Femur (tissue), 1 donor: ENCODE measurements around the gene PLEKHA8.
"Not testable (repeated sequence)": the region's sequence is repeated elsewhere in the genome, so short reads cannot be mapped to it uniquely, and the experiment has no call there.

Experiments used
- DNase-seq: peaks from one replicate; pipeline ENCODE4 v3.0.0-alpha.2; 2017

The PLEKHA8 gene

DNA sequence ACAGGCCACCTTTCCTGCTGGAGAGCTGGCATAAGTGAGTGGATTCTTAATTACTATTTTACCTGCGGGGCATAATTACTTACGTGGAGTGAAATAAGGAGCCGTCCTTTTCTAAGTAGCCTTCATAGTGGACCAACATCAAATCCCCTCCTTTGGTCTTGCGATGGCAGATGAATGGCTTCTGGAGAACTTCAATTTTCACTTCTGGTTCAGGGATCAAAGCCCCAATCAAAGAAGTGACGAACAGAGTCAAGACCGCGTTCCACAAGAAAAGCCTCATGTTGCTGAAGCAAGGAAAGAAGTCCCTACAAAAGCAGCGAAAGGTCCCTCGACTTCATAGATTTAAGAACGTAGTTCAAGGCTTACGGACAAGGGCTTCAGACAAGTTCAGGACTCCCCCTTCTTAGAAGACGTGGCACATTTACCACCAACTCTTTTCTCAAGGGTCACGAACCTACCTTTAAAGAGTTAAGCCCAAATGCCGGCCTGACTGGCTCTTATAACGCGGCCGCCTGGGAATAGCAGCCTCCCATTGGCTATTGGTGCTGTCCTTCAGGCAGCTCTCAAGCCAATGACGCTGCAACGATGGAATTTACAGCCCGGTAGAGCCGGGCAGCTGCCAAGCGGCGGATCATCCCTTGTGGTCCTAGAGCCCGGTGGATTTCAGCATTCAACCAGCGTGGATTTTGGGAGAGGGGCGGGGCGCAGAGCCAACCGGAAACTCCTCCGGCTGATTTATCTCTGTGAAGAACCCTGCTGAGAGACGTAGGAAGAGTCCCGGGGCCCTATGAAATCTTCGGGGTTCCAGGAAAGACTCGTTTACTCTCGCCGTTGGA lies 1.8 kb upstream of the PLEKHA8 start, which contains the start of gene FKBP14:
FKBP14 (minus strand) TSS at position 474 of the 836 bp plus-strand sequence; CDS start at position 280, 194 bp downstream.
- peak; percentile 99 for DNase-seq

DNA sequence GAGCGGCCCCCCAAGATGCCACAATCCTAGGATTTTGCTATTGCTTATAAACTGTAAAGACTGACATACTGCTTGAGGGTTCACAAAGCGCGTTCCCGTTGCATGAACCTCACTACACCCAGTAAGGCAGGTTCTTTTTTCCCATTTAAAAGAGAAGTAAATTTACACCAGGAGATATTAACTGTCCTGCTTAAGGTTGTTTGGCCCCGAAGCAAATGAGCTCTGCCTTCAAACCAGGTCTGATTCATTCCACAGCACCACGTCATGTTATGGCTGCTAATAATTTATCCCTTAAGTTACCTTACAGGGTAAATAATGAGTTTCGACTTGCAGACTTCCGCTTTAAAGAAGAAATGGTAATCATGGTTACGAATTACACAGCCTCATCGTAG lies 1.2 kb upstream of the PLEKHA8 start:
- no peak for DNase-seq

DNA sequence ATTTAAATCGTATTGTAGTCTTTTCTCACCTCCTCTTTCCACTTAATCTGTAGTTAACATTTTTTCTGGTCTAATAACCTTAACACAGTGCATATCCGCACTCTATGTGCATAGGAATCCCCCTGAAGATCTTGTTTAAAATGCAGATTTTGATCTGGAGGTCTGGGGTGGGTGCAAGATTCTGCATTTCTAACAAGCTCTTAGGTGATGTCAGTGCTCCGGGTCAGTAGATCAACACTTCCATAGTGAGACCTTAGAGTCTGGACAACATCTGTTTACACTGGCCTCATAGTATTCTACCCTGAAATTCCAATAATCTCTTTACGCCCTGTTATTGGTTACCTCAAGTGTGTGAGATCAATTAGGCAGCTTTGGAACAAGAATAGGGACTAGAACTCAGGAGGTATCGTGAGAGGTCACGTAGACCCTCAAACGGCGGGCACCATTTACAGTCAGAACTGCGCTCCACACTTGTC lies 434 bp upstream of the PLEKHA8 start:
- no peak for DNase-seq

DNA sequence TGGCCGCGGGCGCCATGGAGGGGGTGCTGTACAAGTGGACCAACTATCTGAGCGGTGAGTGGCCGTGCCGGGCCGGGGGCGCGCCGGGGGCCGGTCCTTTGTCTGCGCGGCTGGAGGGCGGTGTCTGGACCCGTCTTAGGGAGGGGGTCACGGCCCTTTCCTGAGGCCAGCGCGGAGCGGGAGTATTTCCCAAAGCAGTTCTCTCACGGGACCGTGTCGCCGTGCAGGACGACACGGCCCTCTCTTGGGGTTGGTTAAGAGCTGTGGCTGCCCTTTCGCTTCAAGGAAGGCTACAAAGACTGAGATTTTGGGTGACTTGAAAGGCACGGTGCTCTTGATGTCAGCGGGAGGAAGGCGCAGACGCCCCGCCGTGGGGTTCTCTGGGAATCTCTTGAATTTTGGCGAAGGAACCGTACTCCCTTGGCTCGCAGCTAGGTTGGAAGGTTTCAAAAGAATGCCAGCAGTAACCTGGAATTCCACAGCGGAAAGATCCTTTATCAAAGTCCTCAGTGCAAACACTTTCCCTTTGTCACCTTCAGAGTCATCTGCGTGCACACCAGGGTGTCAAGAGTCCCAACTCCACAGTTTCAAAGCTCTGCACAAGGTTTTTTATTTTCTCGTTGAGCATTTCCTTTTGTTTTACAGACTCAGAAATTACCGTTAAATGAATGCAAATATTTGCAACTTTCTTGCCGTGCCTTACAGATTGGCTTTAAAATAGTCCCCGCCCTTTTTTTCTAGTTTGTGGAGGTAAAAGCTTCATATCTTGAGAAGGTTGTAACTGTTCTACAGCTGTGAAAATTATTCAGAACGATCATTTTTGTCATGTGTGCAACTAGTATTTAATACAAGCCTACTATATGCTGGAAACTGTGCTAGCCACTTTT lies 780 bp downstream of the PLEKHA8 start:
- peak; percentile 54 for DNase-seq

DNA sequence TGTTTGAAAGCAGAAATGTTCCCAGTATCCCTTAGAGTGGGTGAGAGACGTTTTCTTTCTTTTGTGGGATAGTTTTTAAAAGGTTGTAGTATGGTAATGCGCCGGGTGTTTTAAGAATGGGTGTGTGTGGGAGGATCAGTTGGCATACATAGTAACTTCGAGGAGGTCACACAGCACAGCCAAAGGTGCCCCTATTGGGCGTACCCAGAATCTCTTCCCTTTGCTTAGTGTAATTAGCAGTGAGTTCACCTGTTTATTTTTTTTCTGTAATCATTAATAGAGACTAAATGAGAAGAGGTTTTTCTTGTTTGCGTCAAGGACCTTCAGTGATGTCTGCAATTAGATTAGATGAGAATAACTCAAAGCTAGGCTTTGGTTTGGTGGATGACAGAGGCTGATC lies 1.5 kb downstream of the PLEKHA8 start:
- no peak for DNase-seq

DNA sequence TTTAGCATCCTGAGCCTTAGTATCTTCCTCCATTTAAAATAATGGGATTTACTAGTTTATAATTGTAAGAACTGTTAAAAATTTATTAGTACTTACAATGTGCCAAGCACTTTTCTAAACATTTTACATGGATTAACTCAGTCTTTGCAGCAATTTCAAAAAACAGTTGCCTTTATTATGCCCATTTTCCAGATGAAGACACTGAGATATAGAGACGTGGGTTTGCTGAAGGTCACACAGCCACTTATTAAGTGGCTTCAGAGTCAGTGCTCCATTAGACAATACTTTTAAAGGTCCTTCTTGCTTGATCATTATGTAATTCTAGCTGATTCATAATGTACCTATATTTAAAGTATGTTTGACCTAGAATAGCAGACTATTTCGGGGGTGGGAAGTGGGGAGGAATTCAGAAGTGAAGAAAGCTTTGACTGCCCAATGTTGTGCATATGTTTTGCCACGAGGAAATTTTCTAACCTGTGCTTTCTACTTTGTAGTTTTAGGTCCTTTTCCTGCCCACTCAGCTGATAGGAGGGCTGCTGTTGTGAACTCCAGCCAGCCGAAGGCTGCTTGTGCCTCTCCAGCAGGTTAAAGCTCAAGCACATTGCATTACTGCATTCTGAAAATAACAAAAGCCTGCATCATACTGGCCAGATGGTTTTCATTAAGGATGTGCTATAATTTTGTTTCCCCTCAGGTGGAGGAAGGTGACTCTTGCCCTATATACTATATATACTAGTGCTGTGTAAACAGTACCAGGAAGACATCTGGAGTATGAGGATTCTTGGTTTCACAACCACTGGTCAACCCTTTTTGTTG lies 4.3 kb downstream of the PLEKHA8 start:
- no peak for DNase-seq

DNA sequence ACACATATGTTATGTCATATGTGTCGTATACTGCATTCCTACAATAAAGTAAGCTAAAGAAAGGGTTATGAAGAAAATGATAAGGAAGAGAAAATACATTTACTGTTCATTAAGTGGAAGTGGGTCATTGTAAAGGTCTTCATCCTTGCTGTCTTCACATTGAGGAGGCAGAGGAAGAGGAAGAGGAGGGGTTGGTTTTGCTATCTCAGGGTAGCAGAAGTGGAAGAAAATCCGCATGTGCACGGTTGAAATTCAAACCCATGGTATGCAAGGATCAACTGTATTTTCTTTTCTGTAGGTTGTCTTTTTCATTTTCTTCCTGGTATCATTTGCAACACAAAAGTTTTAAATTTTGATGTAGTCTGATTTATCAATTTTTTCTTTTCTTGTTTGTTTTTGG lies 6.3 kb downstream of the PLEKHA8 start:
- no peak for DNase-seq

DNA sequence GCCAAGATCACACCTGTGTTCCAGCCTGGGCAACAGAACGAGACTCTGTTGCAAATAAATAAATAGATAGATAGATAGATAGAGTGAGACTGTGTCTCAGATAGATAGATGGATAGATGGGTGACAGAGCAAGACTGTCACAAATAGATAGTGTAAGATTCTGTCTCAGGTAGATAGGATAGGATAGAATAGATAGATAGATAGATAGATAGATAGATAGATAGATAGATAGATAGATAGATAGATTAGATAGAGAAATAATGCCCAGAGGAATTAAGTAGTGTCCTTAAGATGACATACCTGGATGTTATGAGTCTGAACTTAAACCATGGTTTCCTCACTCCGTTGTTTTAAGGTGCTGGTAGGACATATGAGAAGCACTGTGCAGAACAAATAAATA lies 8.0 kb downstream of the PLEKHA8 start:
- no peak for DNase-seq

DNA sequence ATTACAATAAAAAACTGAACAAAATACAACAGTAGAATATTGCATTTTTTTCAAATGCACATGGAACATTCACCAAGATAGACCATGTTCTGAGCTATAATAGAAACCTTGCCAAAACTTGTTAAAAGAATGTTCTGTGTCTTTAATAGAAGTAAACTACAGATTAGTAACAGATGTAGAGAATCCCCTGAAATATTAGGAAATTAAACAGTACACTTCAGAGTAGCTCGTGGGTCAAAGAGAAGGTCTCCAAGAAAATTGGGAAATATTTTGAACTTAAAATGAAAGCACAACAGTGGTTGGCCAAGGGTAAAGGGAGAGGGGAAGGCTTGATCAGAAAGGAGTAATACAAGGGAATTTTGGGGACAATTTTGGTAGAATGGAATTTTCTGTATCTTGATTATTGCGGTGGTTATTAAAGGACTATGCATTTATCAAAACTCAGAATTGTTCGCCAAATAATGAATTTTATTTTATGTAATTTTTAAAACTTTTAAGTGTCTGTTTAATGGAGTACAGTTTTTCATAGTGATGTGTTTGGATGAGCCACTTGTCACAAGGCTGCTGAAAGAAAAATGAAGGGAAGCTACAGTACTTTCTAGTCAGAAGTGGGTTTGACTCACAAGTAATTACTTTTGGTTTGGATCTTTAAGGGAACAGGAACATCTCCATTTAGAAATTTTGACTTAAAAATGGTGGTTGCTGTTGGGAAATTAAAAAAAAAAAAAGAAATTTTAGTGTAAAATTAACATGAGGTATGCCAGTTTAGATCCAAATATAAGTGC lies 10.2 kb downstream of the PLEKHA8 start:
- DNase-seq: no peak

DNA sequence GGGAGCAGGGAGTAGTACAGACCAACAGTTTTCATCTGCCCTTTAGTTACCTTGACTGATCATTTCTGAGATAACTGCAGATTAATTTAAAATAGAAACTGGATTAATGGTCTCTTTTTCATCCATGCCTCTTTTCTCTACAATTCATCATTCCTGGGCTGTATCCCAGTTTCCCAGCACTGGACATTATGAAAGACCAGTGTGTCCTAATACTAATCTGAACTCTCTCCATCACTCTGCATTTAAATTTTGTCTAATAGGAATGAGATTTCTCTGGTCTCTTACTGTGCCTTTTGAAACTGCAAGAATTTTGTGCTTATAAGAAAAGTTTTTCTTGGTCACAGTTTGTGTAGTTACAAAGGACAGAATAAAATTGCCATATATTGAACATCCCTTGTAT lies 12.7 kb downstream of the PLEKHA8 start:
- no peak for DNase-seq

DNA sequence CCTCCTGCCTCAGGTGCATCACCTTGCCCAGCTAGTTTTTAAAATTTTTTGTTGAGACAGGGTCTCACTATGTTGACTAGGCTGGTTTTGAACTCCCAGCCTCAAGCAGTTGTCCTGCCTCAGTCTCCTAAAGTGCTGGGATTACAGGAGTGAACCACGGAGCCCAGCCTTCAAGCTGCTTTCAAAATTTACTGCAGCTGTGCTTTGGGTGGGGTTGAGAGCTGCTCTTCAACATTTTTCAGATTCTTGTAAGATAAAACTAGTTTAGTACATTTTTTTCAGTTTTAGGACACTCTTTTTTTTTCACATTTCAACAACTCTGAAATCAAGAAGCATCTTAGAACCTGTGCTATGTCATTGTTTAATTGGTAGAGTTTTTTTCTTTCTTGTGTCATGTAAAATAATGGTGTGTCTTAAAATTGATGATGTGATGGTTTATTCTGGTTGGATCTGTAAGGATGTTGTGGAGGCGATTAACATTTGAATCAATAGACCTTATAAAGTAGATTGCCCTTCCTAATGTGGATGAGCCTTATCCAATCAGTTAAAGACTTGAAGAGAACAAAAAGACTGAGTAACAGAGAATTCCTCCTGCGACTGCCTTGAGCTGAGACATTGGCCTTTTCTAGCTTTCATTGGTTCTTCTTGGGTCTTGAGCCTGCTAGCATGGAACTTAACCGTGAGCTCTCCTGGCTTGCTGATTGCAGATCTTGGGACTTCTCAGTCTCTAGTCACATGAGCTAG lies 13.5 kb downstream of the PLEKHA8 start:
- no peak for DNase-seq

DNA sequence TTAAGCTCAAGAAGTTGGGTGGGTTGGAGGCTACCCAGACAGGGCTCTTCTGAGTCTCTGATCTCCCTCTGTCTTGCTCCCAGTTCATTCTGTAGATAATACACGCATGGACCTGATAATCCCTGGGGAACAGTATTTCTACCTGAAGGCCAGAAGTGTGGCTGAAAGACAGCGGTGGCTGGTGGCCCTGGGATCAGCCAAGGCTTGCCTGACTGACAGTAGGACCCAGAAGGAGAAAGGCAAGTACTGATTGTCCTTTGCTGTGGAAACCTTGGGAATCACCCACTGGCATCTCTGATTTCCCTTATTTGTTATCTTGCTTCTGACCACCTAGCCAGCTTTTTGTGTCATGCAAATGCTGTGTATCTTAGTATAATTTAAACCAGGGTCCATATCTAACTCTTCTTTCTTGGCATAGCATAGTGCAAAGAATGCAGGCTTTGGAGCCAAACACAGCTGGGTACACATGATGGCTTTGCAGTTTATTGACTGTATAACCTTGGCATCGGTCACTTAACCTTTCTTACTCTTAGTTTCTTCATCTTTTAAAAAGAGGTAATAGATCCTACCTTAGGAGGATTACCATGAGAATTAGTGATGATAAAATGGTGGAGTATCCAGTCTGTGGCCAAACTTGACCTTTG lies 18.0 kb downstream of the PLEKHA8 start:
- no peak for DNase-seq

DNA sequence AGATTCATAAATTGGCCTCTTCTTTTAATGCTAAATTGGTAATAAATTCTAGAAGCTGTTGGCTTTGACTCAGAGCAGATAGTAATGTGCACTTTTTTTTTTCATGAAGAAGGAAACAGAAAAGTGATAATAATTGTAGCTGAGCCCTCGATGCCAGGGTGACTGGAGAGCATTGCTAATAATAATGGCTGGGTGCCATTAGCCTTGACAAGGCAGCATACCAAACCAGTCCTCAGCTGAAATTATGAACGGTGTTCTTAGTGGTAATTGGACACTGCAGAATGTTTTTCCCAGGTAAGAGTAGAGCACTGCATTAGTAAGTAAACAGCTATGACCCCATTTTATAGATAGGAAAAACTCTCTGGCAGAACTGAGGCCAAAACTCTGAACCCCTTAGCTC lies 18.9 kb downstream of the PLEKHA8 start:
- no peak for DNase-seq

DNA sequence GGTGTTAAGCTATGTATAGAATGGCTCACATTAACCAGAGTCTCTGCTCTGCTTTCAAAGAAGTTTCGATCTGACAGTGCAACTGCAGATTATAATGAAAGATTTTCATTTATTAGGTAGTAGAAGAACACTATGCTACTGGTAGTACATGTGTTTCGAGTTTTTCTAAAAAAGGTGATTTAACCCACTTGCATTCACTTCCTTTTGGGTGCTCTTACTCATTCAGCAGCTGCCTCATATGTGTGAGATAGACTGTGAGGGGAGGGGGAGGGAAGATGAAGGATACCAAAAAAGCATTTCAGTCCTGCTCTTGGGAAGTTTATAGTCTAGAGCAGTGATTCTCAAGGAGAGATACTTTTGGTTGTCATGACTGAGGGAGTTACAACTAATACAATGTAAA lies 20.4 kb downstream of the PLEKHA8 start:
- DNase-seq: no peak

DNA sequence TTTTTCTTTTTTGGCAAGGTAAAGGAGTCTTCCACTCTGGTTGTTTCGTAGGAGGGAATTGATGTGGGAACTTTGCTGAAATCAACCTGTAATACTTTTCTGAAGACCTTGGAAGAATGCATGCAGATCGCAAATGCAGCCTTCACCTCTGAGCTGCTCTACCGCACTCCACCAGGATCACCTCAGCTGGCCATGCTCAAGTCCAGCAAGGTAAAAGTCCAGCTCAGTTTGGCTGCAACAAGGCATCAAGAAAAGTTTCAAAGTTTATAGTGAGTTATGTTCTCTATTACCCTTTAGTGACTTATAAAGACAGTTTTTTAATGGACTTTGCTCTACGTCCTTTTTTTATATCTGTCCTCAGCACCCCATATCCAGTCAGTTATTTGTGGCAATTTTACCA lies 21.0 kb downstream of the PLEKHA8 start:
- DNase-seq: no peak

DNA sequence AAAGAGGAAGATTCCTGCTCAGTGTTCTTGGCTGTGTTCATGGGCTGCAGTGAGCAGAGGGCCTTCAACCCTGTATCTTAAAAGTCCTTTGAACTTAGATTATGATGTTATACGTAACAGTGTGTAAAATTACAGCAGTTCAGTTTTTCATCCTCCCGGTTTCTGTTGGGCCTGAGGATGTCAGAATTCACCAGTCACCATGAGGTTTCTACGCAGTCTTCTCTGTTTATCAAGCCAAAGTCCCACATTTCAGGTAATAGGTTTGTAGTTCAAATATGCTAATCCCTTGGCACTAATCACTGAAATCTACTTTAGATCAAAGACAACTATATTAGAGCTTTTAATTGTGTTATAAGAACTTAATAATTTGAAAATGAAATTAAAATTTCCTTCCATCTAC lies 24.9 kb downstream of the PLEKHA8 start:
- DNase-seq: no peak

DNA sequence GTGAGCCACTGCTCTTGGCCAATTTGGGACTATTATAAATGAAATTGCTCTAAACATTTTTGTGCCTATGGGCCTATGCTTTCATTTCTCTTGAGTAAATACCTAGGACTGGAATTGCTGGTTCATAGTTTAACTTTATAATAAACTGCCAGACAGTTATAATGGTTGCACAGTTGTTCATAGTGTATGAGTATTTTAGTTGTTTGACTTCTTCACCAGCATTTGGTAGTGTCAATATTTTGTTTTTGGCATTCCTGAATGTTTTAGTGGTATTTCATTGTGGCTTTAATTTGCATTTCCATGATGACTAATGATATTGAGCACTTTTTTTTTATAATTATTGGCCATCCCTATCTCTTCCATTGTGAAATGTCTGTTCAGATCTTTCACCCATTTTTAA lies 29.5 kb downstream of the PLEKHA8 start:
- DNase-seq: no peak

DNA sequence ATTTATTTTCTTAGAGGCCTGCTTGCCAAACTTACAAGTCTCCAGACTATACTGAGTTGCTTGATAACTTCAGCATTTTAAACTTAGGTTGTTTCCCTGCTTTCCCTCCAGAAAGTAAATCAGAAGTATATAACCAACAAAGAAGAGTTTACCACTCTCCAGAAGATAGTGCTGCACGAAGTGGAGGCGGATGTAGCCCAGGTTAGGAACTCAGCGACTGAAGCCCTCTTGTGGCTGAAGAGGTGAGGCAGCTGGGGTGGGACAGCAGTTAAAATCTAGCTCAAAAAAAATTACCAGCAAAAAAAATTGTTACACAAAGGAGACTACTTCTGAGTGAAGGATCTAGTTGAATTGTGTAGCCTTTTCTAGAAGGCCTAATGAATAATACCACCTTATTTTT lies 33.6 kb downstream of the PLEKHA8 start:
- not testable (repeated sequence) for DNase-seq

DNA sequence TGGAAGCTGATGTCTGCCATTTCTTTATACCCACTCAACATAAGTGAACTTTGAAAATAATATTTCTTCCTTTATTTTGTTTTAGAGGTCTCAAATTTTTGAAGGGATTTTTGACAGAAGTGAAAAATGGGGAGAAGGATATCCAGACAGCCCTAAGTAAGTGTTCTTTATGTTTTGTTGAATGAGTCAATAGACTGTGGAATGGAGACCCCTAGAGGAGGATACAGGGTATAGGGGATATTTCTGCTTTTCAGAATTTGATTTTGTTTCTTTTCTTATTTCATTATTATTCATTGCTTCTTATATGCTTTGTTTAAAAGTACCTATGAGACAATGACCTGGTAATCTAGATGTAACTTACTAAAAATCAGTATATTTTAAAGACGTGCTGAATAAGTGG lies 34.4 kb downstream of the PLEKHA8 start:
- DNase-seq: no peak

DNA sequence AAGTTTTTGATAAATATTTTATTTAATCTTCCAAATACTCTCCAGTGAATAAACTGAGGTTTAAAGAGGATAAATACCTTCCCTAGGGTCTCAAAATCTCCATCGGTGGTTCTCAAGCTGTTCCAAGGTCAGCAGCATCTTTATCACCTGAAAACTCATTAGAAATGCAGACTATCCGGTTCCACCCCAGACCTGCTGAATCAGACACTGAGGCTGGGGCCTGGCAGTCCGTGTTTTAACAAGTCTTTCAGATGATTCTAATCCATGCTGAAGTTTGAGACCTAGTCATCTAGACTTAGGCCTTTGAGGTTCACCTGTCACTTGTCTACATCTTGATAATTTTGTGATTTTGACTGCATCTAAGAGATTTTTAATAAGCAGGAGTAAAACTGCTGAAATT lies 37.5 kb downstream of the PLEKHA8 start:
- no peak for DNase-seq

DNA sequence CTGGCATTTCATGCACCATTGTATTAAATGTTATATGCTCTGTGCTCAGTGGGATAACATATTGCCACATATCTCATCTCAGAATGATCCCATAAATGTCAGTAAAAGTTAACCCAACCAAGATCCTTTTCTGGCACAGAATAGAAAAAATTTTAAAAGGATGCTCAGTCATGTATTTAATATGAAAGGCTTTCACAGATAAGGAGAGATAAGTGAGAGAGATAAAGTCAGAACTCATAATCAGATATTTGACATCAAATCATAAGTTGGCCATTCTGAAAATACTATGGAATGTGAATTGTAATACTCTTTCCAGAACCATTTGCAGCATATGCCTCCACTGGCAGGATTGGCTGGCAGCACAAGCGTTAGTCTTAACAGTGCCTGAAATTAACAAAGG lies 38.5 kb downstream of the PLEKHA8 start:
- no peak for DNase-seq
